NCI-H748 (cell line): Measurements from ENCODE around the gene TMEM234.
A peak's percentile ranks its signal among the peaks of the same experiment; 100 is the strongest.

Experiments
- DNase-seq: peaks from one replicate; lab custom pipeline; 2025; ENCODE audit not compliant: unreplicated experiment; lab: John Stamatoyannopoulos, UW

The TMEM234 gene

DNA sequence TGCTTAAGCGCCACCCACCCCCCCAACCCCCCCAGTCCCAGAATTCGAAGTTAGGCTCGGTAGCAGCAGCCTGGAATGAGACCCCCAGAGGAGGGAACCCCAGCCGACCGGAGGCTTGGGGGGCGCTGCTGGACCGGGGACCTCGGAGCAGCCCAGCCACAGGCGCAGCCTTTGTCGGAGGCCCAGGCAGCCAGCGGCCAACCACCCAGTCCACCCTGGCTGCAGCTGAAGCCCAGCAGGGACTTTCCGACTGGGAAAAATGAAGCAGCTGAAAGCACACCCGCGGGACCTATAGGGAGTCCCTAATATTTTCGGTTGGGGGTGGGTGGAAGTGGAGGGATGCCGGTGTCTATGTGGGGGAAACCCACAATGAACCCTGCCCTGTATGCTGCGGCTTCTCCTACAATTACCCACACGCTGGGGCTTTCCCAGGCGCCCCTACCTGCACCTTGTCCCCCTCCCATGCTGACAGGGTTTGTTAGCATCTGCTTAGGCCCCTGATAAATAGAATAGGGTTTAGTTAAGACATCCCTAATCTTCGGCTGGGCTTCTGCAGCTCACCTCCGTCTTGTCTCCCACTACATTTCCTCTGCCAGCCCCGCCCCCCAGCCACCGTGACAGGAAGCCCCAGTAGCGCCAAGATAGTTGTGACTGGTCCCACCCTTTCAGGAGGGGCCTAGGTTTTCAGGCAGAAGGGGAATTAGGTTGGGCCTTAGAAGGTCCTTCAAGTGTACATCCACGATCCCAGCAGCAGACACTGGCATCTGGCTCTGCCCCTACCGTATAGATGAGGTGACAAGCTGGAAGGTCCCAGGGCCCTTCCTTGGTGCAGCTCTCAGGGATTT is 20.9 kb downstream of the TMEM234 start:
- DNase-seq, result peak; percentile 34

DNA sequence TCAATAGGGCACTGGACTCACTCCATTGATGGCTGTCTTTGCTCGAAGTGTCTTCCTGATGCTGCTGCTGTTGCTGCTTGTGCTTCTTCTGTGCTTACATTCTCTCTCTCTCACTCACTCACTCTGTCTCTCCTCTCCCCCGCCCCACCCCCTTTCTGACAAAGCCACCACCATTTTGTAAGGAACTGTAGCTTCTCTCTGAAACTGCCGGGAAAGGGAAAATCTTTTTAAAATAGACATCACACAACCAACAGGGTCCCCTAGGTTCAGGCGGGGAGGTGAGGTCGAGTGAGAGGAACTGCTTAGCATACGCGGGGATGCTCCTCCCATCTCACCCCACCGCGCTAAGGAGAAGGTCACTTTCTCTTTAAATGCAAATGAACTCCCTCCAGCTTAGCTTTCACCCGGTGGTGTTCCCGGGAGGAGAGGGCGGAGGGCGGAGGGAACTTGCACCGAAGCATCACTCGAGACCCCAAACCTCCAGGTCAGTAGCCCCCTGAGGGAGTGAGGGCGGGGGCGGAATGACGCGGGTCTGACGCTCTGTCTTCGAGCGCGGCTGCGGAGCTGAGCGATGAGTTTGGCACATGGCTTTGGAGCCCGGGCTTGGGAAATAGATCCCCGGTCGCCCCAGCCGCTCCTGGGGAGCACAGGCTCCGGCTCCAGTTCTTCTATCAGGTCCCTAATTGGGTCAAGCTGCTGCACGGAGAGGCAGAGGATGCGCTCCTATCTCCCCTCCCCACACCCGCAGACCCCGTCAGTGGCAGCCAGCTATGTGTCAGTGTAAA is 21.7 kb downstream of the TMEM234 start, which contains the start of gene CCDC28B:
Gene CCDC28B (plus strand): TSS at position 370 of the 785 bp plus-strand sequence. CDS start 1,341 bp downstream, outside the sequence.
- DNase-seq, result peak; percentile 69

DNA sequence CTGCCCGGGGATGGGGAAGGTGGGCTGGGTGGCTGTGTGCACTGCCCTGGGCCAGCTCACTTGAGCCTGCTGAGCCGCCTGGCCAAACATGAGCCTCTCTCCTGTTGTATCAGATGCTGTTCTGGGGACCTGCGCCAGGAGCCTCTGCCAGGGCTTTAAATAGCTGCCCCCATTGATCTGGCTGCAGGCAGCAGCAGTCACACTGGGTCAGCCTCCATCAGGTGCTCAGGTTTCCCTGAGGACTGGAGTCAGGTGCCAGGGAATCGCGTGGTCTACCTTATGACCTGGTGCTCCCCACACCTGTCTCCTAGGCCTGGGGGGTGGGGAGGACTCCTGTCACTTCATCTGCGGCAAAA is 22.5 kb downstream of the TMEM234 start:
- peak; percentile 22 for DNase-seq

DNA sequence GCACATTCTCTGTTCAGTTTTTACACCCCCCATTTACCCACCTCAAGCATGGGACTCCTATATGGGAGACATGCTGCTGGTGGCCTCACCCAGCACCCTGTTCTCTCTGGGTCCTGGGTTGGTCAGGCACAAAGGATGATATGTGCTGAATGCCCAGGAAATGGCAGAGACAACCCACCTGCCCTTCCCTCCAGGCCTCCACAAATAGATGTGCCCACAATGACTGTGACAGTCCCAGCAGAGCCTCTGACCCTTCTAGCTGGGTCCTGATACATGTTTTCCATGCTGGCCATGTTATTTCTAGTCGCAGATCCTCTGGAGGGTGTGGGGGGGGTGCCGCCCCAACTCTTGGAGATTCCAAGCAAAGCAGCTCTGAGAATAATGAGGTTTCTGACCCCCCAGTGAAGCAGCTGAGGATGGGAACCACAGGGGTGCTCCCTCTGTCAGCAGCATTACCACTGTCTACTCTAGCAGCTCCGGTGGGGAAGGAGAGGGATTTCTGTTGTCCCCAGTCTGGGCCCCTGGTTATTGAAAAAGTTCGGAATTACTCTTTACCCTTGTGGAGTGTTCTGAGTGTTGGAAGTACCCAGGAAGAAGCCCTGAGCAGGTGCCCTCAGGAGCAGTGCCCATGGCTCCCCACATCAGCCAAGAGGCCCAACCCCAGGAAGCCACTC is 23.0 kb downstream of the TMEM234 start:
- DNase-seq, result no peak

DNA sequence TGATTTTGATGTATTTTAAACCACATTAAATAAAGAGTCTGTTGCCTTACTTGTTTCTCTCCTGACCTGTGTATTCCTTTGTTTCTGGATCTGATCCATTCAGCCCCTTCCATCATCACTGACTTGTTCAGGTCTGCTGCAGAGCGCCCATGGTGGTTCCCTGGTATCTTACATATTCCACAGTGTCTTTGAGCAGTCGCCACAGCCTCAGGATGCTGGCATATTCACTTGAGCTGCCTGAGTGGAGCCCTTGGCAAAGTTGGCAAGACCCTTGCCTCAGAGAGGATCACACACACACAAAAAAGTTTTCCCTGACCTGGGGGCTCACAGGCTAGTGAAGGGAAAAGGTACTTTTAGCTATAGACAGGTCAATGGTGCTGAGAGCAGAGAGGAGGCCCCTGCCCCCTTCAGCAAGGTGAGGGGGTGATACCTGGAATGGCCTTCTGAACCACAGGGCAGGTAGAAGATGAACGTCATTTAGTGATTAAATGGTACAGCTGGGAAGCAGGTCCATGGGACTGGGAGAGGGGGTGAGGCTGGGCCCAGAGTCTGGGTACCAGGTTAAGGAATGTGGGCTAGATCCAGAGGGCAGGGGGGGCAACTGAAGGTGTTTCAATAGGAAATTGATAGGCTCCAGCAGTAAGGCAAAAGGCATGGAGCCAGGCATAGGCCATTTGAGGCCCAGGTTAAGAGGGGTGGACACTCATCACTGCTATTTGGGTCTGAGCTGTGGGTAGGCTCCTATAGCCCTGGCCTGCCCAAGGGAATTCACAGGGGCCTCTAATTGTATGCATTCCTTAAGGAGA is 23.7 kb downstream of the TMEM234 start:
- no peak for DNase-seq

DNA sequence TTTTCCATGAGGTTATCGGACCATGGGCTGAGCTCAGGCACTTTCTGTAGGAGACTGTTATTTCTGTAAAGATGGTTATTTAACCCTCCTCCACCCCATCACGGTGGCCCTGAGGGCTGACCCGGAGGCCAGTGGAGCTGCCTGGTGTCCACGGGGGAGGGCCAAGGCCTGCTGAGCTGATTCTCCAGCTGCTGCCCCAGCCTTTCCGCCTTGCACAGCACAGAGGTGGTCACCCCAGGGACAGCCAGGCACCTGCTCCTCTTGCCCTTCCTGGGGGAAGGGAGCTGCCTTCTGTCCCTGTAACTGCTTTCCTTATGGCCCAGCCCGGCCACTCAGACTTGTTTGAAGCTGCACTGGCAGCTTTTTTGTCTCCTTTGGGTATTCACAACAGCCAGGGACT is 24.3 kb downstream of the TMEM234 start:
- DNase-seq, result no peak

DNA sequence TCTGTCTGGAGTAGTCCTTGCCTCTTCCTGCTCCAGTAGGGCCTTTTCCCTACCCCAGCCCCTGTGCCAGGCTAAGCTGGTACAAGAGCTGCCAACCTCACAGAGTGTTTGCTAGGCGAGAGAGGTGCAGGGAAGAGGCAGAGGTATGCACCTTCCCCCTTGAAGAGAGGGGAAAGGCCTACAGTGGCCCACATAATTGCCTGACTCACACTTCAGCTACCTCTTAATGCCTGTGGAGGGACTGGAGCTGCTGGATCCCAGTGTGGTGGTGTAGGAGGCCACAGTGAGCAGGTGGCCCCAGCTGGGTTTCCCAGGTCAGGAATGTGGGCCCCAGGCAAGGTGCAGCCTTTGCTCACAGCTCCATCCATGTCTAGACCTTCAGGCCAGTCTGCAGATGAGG is 25.1 kb downstream of the TMEM234 start:
- no peak for DNase-seq

DNA sequence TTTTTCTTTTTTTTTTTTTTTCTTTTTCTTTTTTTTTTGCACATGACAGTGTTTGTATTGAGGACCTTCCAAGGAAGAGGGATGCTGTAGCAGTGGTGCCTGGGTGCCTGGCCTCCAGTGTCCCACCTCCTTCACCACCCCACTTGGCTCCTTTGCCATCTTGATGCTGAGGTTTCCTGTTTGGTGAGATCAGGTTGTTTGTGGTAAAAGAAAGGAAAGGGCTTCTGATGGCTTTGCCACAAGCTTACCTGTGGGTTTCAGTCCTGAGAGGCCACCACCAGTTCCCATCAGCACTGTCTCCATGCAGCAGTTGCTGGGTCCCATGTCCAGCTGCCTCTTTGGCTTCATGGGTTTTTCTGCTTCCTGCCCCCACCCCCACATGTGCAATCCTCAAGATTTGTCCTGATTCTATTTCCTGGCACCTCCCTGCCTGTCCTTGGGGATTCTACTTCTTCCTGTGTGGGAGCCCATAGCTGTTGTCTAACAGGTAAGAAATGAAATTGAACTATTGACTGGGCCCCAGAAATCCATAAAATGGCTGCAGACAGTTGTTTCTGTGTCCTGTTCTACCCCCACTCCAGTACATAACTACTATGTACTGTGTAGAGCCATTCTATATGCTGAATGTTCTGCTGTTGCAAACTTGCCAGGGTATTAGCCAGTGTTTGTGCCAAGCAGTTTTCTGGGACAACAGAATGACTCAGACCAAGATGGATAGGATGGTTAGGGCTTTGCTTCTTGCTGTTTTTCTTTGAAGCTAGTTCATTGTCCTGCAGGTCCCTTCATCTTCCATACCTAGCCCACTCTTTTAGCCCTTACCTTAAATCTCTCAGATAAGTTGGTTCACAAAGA is 26.0 kb downstream of the TMEM234 start:
- no peak for DNase-seq

DNA sequence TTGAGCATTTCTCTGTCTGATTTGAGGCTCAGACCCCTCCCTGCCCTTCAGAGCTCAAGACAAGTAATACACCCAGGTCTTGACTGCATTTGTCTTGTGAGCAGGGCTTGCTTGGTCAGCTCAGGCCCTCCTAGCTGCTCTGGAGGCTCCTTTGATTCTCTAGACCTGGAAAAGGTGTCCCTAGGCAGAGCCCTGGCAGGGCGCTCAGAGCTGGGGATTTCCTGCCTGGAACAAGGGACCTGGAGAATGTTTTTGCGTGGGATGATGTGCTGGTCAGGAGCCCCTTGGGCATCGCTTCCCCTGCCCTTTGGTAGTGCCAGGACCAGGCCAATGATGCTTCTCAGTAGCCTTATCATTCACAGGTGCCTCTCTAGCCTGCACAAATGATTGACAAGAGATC is 26.6 kb downstream of the TMEM234 start:
- no peak for DNase-seq

DNA sequence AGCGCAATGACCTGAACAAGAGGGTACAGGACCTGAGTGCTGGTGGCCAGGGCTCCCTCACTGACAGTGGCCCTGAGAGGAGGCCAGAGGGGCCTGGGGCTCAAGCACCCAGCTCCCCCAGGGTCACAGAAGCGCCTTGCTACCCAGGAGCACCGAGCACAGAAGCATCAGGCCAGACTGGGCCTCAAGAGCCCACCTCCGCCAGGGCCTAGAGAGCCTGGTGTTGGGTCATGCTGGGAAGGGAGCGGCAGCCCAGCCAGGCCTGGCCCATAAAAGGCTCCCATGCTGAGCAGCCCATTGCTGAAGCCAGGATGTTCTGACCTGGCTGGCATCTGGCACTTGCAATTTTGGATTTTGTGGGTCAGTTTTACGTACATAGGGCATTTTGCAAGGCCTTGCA is 27.2 kb downstream of the TMEM234 start:
- no peak for DNase-seq

DNA sequence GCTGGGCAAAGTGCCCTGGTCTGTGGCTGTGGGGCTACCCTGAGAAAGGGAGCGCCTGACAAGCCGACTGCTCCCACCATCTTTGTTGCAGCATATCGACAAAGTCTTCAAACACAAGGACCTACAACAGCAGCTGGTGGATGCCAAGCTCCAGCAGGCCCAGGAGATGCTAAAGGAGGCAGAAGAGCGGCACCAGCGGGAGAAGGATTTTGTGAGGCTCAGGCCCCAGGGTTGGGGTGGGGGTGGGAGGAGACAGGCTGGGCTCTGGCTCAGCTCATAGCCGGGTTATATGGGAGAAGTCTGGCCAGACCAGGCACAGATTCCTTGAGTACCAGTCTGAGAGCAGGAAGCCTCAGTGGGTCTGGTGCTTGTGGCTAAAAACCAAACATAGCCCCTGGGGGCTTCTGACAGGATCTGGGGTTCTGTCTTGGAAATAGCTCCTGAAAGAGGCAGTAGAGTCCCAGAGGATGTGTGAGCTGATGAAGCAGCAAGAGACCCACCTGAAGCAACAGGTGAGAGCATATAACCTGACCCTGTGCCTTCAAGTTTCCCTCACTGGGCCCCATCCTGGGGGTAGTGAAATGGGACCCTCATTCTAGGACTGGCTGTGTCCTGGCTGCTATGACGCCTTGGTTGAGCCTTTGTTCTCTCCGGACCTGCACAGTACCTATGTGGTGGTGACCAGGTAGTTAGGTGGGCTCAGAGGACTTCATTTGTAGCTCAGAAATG is 29.8 kb downstream of the TMEM234 start:
- DNase-seq, result no peak

DNA sequence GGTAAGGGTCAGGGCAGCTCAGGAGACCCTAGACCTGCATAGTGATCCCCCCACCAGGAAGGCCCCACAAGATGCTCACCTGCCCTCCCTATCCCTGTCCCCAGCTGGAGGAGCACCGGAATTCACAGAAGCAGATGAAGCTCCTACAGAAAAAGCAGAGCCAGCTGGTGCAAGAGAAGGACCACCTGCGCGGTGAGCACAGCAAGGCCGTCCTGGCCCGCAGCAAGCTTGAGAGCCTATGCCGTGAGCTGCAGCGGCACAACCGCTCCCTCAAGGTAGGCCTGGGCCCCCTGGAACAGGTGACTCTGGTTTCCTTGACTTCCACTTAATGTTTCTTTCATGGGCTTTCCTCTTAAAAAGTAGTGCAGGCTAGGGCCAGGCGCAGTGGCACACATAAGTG is 34.3 kb downstream of the TMEM234 start:
- DNase-seq, result no peak

DNA sequence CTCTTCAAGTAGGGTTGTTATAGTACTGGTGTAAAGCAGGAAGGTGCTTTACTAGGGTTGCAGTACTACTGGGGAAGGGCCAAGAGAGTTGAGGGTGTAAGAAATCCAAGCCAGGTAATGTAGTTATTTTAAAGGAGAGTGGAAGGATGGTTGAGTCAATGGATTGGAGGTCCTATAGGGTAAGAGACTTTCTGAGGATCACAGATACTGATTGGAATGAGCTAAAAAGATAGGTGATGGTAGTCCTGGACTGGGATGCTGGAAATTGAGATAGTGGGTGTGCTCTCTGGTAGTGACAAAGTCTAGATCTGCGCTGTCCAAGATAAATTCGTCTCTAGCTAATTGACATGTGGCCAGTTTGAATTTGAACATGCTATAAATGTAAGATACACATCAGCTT is 35.7 kb downstream of the TMEM234 start:
- no peak for DNase-seq

DNA sequence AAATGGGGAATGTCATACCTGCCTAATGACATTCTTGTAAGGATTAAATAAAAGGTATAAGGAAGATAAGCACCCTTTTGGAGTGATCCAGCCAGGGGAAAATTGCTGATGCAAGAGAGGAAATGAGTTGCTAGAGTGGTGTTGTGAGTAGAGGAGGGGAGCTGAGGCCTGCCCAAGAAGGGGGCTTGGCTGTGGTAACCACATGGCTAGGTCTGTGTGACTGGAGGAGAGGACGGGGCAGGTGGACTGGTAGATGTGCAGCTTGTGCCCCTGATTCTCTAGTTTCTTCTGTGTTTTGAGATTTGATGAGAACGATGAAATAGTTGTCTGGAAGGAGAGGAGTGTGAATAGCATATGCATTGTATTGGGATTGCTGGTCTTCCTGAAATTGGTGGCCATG is 36.1 kb downstream of the TMEM234 start:
- DNase-seq, result no peak

DNA sequence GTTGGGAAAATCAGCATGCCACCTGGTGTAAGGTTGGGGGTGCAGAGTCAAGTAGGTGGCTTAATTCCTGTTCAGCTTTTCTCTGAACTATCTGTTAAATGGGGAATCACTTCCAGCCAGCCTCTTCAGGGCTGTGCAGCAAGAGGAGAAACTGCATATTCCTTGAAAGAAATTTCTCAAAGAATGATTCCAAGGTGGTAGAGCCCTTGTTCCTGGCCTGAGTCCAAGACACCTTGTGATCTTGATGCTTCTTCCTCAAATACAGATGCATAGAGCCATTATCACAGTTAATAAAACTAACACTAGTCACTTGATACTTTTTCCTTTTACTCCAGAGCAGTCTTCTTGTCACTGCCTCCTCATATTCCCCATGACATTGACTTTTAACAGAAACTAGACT is 37.5 kb downstream of the TMEM234 start:
- DNase-seq, result no peak

DNA sequence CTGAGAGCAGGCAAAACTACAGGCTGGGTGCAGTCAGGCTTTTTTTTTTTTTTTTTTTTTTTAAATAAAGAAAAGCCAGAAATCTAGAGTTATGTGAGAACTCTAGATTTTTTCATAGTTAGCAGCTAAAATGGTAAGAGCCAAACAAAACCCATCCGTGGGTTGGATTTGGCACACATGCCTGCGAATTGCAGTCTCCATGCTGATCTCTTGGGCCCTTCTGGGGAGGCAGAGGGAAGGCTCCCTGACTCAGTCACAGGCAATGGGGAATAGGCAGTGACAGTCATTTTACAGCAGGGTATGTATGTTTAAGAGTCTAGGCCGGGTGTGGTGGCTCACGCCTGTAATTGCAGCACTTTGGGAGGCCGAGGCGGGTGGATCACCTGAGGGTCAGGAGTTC is 40.1 kb downstream of the TMEM234 start:
- DNase-seq, result no peak

DNA sequence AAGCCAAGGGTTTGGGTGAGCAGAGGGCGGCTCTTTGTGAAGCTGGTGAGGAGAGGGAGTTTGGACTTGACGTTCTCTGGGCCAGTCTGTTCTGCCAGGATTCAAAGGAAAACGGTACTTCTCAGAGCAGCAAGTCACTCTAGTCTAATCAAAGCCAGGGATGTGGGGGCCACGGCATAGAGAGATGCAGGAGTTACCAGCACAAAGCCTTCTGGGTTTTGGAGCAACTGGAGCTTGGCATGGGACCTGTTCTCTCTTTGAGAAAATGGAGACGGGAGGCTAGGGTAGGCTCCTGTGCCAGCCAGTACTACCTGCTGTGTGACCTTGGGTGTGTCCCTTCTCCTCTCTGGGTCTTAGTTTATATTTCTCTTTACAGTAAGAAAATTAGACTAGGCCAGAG is 40.6 kb downstream of the TMEM234 start:
- DNase-seq, result no peak

DNA sequence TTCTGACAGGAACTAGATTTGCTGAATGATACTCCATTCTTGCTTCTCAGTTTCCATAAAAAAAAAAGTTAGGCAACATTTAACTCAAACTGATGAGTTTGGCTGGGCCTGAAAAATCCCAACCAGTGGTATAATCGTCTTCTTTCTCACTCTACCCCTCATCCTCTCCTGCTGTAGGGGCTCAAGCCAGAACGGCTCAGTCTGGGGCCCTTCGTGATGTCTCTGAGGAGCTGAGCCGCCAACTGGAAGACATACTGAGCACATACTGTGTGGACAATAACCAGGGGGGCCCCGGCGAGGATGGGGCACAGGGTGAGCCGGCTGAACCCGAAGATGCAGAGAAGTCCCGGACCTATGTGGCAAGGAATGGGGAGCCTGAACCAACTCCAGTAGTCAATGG is 41.1 kb downstream of the TMEM234 start:
- DNase-seq, result no peak
